ENCODE results near the gene THAP11.
"Not testable (repeated sequence)": the region's sequence is repeated elsewhere in the genome, so short reads cannot be mapped to it uniquely, and the experiment has no call there.

The THAP11 gene

GRCh38 chr16:67837190-67837589 is 4.9 kb upstream of the THAP11 start:
- DNase-seq (ENCODE audit: low spot score) = not testable (repeated sequence)

- DNase-seq (ENCODE audit: low spot score) = no peak
Observed at GRCh38 chr16:67837811-67838210, 4.3 kb upstream of the THAP11 start.

GRCh38 chr16:67841198-67841815 is 813 bp upstream of the THAP11 start:
- no peak for DNase-seq (ENCODE audit: low spot score)

- peak; percentile 79 for DNase-seq (ENCODE audit: low spot score)
Observed at GRCh38 chr16:67842509-67843342, 606 bp downstream of the THAP11 start.

GRCh38 chr16:67843343-67843765 is 1.2 kb downstream of the THAP11 start:
- peak; percentile 29 for DNase-seq (ENCODE audit: low spot score)

- DNase-seq (ENCODE audit: low spot score) = no peak
Observed at GRCh38 chr16:67844497-67844896, 2.4 kb downstream of the THAP11 start.

GRCh38 chr16:67845291-67846062 is 3.4 kb downstream of the THAP11 start:
- no peak for DNase-seq (ENCODE audit: low spot score)

- no peak for DNase-seq (ENCODE audit: low spot score)
Observed at GRCh38 chr16:67846063-67846319, 3.9 kb downstream of the THAP11 start.

- peak; percentile 96 for DNase-seq (ENCODE audit: low spot score)
Observed at GRCh38 chr16:67846320-67847063, 4.4 kb downstream of the THAP11 start, which contains the start of gene NUTF2. Gene NUTF2, plus strand, starts transcription at chr16:67846933. Its CDS starts 18,198 bp downstream, at chr16:67865131.

- DNase-seq (ENCODE audit: low spot score) = peak; percentile 79
Observed at GRCh38 chr16:67847064-67847861, 5.1 kb downstream of the THAP11 start, which contains the start of gene CENPT. Gene CENPT, minus strand, starts transcription at chr16:67847693. Its CDS starts 13,834 bp downstream, at chr16:67833859.

- no peak for DNase-seq (ENCODE audit: low spot score)
Observed at GRCh38 chr16:67848118-67848517, 6.0 kb downstream of the THAP11 start.

- DNase-seq (ENCODE audit: low spot score) = no peak
Observed at GRCh38 chr16:67853670-67854069, 11.6 kb downstream of the THAP11 start.

GRCh38 chr16:67855789-67856188 is 13.7 kb downstream of the THAP11 start:
- no peak for DNase-seq (ENCODE audit: low spot score)

- no peak for DNase-seq (ENCODE audit: low spot score)
Observed at GRCh38 chr16:67856927-67857546, 14.9 kb downstream of the THAP11 start.

GRCh38 chr16:67857547-67858233 is 15.6 kb downstream of the THAP11 start:
- peak; percentile 78 for DNase-seq (ENCODE audit: low spot score)

- no peak for DNase-seq (ENCODE audit: low spot score)
Observed at GRCh38 chr16:67858500-67858899, 16.4 kb downstream of the THAP11 start.

GRCh38 chr16:67860589-67861398 is 18.7 kb downstream of the THAP11 start:
- DNase-seq (ENCODE audit: low spot score) = no peak

- no peak for DNase-seq (ENCODE audit: low spot score)
Observed at GRCh38 chr16:67861877-67862276, 19.8 kb downstream of the THAP11 start.
